Measurements from ENCODE around the gene MFSD12. TPM values are rescaled to one million over a fixed set of nuclear protein-coding genes. Genes with fewer than 3 reads are reported as not detected.
A peak's percentile ranks its signal among the peaks of the same experiment; 100 is the strongest.

The MFSD12 gene
- total RNA-seq, 2 donors from 2014 or later, result 28.4 to 54.3 TPM

GRCh38 chr19:3545669-3546034 lies 11.7 kb downstream of the MFSD12 start:
- H3K4me1 ChIP-seq, result no peaks in the 10 kb centered on the region
- H3K36me3 ChIP-seq, result no peaks in the 10 kb centered on the region
- DNase-seq, result no peak
- H3K27me3 ChIP-seq, result no peaks in the 10 kb centered on the region
- no peaks in the 10 kb centered on the region for H3K9me3 ChIP-seq
- H3K4me3 ChIP-seq, result no peak overlapping the region
- no peak overlapping the region for H3K9ac ChIP-seq (ENCODE audit: low read depth in 2 of 2, low read length in 2 of 2)
- intact Hi-C loops (cut with DNase I), result loop anchor here (2.0 kb wide), 1 partner anchor 73 kb away; no protein-coding TSS in a partner anchor
- TF ChIP-seq, protein P1, sequence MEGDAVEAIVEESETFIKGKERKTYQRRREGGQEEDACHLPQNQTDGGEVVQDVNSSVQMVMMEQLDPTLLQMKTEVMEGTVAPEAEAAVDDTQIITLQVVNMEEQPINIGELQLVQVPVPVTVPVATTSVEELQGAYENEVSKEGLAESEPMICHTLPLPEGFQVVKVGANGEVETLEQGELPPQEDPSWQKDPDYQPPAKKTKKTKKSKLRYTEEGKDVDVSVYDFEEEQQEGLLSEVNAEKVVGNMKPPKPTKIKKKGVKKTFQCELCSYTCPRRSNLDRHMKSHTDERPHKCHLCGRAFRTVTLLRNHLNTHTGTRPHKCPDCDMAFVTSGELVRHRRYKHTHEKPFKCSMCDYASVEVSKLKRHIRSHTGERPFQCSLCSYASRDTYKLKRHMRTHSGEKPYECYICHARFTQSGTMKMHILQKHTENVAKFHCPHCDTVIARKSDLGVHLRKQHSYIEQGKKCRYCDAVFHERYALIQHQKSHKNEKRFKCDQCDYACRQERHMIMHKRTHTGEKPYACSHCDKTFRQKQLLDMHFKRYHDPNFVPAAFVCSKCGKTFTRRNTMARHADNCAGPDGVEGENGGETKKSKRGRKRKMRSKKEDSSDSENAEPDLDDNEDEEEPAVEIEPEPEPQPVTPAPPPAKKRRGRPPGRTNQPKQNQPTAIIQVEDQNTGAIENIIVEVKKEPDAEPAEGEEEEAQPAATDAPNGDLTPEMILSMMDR (IDR thresholded peaks at IDR 0.05), result no peak
- H3K27ac ChIP-seq, result no peak overlapping the region

DNA sequence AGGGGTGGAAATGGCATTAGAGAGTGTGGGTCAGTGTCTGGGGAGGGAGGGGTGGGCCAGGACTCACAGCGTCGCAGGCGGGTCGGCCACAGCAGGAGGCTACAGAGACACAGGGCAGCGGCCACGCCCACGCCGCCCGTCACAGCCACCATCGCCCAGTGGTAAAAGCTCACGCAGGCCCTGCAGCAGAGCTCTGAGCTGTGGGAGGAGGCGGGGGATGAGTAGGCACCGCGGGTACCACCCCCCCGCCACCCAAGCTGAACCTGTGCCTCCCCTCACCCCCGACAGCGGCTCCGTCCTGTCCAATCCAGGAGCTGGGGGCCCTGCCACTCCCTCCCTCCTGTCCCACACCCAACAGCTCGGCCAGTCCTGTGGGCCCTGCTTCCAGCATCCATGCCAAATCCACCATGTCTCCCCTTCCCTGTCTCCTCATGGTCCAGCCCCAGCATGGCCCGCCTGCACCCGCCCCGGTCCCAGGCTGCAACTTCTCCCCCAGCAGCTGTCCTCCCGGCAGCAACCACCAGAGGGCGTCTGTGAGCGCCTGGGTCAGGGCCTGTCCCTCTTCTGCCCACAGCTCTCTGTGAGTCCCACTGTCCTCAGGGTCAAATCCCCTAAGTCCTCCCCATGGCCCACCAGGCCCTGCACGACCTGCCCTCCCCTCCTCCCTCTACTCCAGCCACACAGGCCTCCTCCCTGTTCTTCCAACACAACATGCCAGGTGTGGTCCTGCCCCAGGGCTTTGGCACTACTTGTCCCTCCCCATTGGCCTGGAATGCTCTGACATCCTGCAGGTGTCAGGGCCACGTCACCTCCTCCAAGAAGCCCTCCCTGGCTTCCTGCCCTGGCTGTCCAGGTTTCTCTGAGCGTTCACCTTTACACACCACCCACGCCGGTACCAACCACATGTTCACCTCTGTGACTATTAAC lies 12.4 kb downstream of the MFSD12 start:
- intact Hi-C loops (cut with DNase I), result loop anchor here (2.0 kb wide), 1 partner anchor 74 kb away; no protein-coding TSS in a partner anchor
- Histone ChIP-seq H3K27me3 (no peaks in the 10 kb centered on the region), H3K4me1 (no peaks in the 10 kb centered on the region), H3K4me3 (no peak overlapping the region), H3K9me3 (no peaks in the 10 kb centered on the region), H3K27ac (no peak overlapping the region), H3K36me3 (no peaks in the 10 kb centered on the region), H3K9ac (ENCODE audit: low read depth in 2 of 2, low read length in 2 of 2) (no peak overlapping the region)
- TF ChIP-seq, protein P1 (IDR thresholded peaks at IDR 0.05), result peak; percentile 94
- peak; percentile 82 for DNase-seq

GRCh38 chr19:3544058-3544376 lies 13.4 kb downstream of the MFSD12 start:
- no peak for DNase-seq
- no peaks in the 10 kb centered on the region for H3K36me3 ChIP-seq

GRCh38 chr19:3543150-3544057 lies 14.0 kb downstream of the MFSD12 start:
- no peaks in the 10 kb centered on the region for H3K36me3 ChIP-seq
- intact Hi-C loops (cut with DNase I), result loop anchor here (2.0 kb wide), 1 partner anchor 75 kb away; no protein-coding TSS in a partner anchor
- H3K27me3 ChIP-seq, result no peaks in the 10 kb centered on the region
- no peak overlapping the region for H3K4me3 ChIP-seq
- no peak for DNase-seq
- H3K9me3 ChIP-seq, result no peaks in the 10 kb centered on the region
- no peak overlapping the region for H3K27ac ChIP-seq
- TF ChIP-seq, protein P1 (IDR thresholded peaks at IDR 0.05), result no peak
- no peak overlapping the region for H3K9ac ChIP-seq (ENCODE audit: low read depth in 2 of 2, low read length in 2 of 2)
- H3K4me1 ChIP-seq, result no peaks in the 10 kb centered on the region

More at GRCh38 chr19:3544058-3544376, 13.4 kb downstream of the MFSD12 start:
- Histone ChIP-seq H3K9me3 (no peaks in the 10 kb centered on the region), H3K4me3 (no peak overlapping the region), H3K9ac (ENCODE audit: low read depth in 2 of 2, low read length in 2 of 2) (no peak overlapping the region), H3K27ac (no peak overlapping the region), H3K27me3 (no peaks in the 10 kb centered on the region), H3K4me1 (no peaks in the 10 kb centered on the region)
- intact Hi-C loops (cut with DNase I), result loop anchor here (2.0 kb wide), 1 partner anchor 75 kb away; no protein-coding TSS in a partner anchor
- TF ChIP-seq, protein P1 (IDR thresholded peaks at IDR 0.05), result no peak

DNA sequence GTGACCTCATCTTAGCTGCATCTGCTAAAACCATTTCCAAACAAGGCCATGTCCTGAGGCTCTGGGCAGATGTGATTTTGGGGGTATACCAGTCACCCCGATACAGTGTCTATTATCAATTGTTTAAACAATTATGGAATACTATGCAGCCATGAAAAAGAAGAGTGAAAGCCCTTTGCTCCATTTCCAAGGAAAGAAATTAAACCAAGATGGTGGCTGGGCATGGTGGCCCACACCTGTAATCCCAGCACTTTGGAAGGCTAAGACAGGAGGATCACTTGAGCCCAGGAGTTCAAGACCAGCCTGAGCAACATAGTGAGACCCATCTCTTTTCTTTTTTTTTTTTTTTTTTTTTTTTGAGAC lies 17.6 kb downstream of the MFSD12 start:
- Histone ChIP-seq H3K27me3 (no peaks in the 10 kb centered on the region), H3K4me3 (no peak overlapping the region), H3K9me3 (no peaks in the 10 kb centered on the region), H3K4me1 (no peaks in the 10 kb centered on the region), H3K9ac (ENCODE audit: low read depth in 2 of 2, low read length in 2 of 2) (no peak overlapping the region), H3K27ac (no peak overlapping the region), H3K36me3 (peaks cover 9% of the 10 kb centered on the region)
- TF ChIP-seq, protein P1 (IDR thresholded peaks at IDR 0.05), result no peak
- no peak for DNase-seq
- intact Hi-C loops (cut with DNase I), result no loop called here
